ENCODE measurements around the gene GANC.

Gene GANC

GRCh38 chr15:42352401-42352800 is 79.4 kb downstream of the GANC start:
- no peak for DNase-seq

- no peak for DNase-seq
These were observed 80.1 kb downstream of the GANC start for GRCh38 chr15:42353061-42353460.

GRCh38 chr15:42354824-42355223 is 81.8 kb downstream of the GANC start:
- no peak for DNase-seq

- no peak for DNase-seq
These were observed 82.3 kb downstream of the GANC start for GRCh38 chr15:42355291-42355690.

- no peak for DNase-seq
These were observed 83.8 kb downstream of the GANC start for GRCh38 chr15:42356851-42357250.

- DNase-seq, result no peak
These were observed 85.1 kb downstream of the GANC start for GRCh38 chr15:42358141-42358540.

GRCh38 chr15:42359249-42359648 is 86.2 kb downstream of the GANC start, which contains the start of gene CAPN3:
Gene CAPN3, plus strand, starts transcription at chr15:42359501. Its CDS starts 305 bp downstream, at chr15:42359806.
- DNase-seq, result no peak

- DNase-seq, result no peak
These were observed 87.0 kb downstream of the GANC start for GRCh38 chr15:42359985-42360384.

GRCh38 chr15:42360535-42361112 is 87.6 kb downstream of the GANC start:
- no peak for DNase-seq

GRCh38 chr15:42363487-42363886 is 90.5 kb downstream of the GANC start:
- DNase-seq, result no peak

GRCh38 chr15:42363942-42364341 is 90.9 kb downstream of the GANC start:
- no peak for DNase-seq

- DNase-seq, result peak; percentile 55
These were observed 91.5 kb downstream of the GANC start for GRCh38 chr15:42364529-42364928.

GRCh38 chr15:42365921-42366550 is 93.0 kb downstream of the GANC start:
- DNase-seq, result no peak

- no peak for DNase-seq
These were observed 94.0 kb downstream of the GANC start for GRCh38 chr15:42367041-42367440.

GRCh38 chr15:42368096-42368495 is 95.1 kb downstream of the GANC start:
- no peak for DNase-seq

- DNase-seq, result peak; percentile 21
These were observed 98.1 kb downstream of the GANC start for GRCh38 chr15:42371096-42371495.

GRCh38 chr15:42373274-42373673 is 100.3 kb downstream of the GANC start:
- DNase-seq, result no peak

- DNase-seq, result no peak
These were observed 100.9 kb downstream of the GANC start for GRCh38 chr15:42373936-42374335.

GRCh38 chr15:42374810-42375209 is 101.8 kb downstream of the GANC start:
- no peak for DNase-seq

GRCh38 chr15:42375252-42375651 is 102.3 kb downstream of the GANC start:
- DNase-seq, result no peak

- DNase-seq, result no peak
These were observed 102.9 kb downstream of the GANC start for GRCh38 chr15:42375941-42376340.

- DNase-seq, result no peak
These were observed 105.0 kb downstream of the GANC start for GRCh38 chr15:42378011-42378410.

- DNase-seq, result no peak
These were observed 111.6 kb downstream of the GANC start for GRCh38 chr15:42384597-42384996.

GRCh38 chr15:42385206-42385979 is 112.4 kb downstream of the GANC start:
- DNase-seq, result peak; percentile 69

Data from DMS53 (cell line).